ENCODE data around the gene CDC16. TPM values are rescaled to one million over a fixed set of nuclear protein-coding genes. Genes with fewer than 3 reads are reported as not detected.

CDC16 gene
- total and polyA plus RNA-seq, 9 of the 15 experiments (the other 6 are each of a cell fraction or from before 2014, with no cell fraction given), result 23.2 to 102 (median 51.6) TPM

DNA sequence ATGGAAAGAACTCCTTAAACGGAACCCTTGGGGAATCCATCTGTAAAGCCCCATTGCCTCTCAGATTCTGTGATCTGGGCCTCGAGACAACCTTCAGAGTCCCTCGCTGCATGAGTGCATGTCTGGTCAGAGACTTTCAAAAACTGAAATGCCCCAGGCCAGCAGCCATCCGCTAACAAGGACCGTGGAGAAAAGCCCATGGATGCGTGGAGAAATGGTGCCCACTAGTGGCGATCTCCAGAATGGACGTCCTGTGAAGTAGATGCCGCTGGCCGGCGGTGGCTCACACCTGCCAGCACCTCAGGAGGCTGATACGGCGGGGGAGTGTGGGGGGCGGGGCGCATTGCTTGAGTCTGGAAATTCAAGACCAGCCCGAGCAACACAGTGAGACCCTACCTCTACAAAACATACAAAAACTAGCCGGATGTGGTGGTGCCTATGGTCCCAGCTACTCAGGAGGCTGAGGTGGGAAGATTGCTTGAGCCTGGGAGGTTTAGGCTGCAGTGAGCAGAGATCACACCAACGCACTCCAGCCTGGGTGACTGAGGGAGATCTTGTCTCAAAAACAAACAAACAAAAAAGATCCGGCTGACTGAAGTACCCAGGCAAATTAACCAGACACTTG, 7.9 kb upstream of the CDC16 start (continued):
- no peak for TF ChIP-seq NFIX (CRISPR knock-in tag; IDR thresholded peaks at IDR 0.05; ENCODE audit: low read depth)
- TF ChIP-seq ZNF143 (CRISPR knock-in tag; IDR thresholded peaks at IDR 0.05), result 0 out of 2 replicates have a peak, but pooled peaks have one; percentile 16
- peak in 1 of 2 experiments; percentile 30; a peak in 1 of 4 replicates for TF ChIP-seq MAZ (CRISPR knock-in tag; conservative IDR thresholded peaks at IDR 0.05 in 1 of 2, IDR thresholded peaks at IDR 0.05 in 1 of 2)
- no peak for TF ChIP-seq BHLHE40 (IDR thresholded peaks at IDR 0.05; ENCODE audit: low read length)
- TF ChIP-seq SMARCC2 (IDR thresholded peaks at IDR 0.05; ENCODE audit: low read depth), result no peak
- peak; percentile 89 for TF ChIP-seq REST (IDR thresholded peaks at IDR 0.05; ENCODE audit: borderline replicate concordance)
- no peak for TF ChIP-seq REST (CRISPR knock-in tag; IDR thresholded peaks at IDR 0.05; ENCODE audit: low read depth)
- no peak for TF ChIP-seq SNAPC5 (CRISPR knock-in tag; IDR thresholded peaks at IDR 0.05)
- peak; percentile 38; the same call in 1 of the 2 replicates for TF ChIP-seq MYC (IDR thresholded peaks at IDR 0.05; ENCODE audit: low read depth, low read length)
- no peak for TF ChIP-seq MYC (CRISPR knock-in tag; IDR thresholded peaks at IDR 0.05; ENCODE audit: borderline replicate concordance, low read depth)
- TF ChIP-seq HOXB6 (CRISPR knock-in tag; IDR thresholded peaks at IDR 0.05; ENCODE audit: borderline replicate concordance), result no peak
- no peak for TF ChIP-seq PTBP1 (IDR thresholded peaks at IDR 0.05; ENCODE audit: low read depth, low read length)
- no peak for TF ChIP-seq STAT5A (IDR thresholded peaks at IDR 0.05; ENCODE audit: borderline replicate concordance, low read length)
- TF ChIP-seq RAD21 (CRISPR knock-in tag; conservative IDR thresholded peaks at IDR 0.05 in 1 of 2, IDR thresholded peaks at IDR 0.05 in 1 of 2), result peak; percentile 95
- no peak for TF ChIP-seq SFPQ (IDR thresholded peaks at IDR 0.05; ENCODE audit: low read depth, low read length)
- no peak for TF ChIP-seq KLF13 (tag; IDR thresholded peaks at IDR 0.05; ENCODE audit: borderline replicate concordance, low read depth)
